ENCODE results near the gene FHIP2A.

DNA sequence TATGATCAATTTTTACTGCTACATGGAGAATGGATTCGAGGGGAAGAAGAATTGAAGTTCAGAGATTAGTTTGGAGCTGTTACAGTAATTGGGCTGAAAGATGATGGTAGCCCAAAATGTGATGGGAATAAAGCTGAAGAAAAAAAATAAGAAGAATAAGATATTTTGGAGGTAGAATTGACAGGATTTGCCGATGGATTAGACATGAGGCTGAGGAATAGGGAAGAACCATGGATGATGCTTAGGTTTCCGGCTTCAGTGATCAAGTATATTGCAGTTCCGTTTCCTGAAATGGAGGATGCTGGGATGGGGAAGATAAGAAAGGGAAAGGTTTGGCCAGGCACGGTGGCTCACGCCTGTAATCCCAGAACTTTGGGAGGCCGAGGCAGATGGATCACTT lies 38.9 kb upstream of the FHIP2A start:
- TF ChIP-seq, protein P1, sequence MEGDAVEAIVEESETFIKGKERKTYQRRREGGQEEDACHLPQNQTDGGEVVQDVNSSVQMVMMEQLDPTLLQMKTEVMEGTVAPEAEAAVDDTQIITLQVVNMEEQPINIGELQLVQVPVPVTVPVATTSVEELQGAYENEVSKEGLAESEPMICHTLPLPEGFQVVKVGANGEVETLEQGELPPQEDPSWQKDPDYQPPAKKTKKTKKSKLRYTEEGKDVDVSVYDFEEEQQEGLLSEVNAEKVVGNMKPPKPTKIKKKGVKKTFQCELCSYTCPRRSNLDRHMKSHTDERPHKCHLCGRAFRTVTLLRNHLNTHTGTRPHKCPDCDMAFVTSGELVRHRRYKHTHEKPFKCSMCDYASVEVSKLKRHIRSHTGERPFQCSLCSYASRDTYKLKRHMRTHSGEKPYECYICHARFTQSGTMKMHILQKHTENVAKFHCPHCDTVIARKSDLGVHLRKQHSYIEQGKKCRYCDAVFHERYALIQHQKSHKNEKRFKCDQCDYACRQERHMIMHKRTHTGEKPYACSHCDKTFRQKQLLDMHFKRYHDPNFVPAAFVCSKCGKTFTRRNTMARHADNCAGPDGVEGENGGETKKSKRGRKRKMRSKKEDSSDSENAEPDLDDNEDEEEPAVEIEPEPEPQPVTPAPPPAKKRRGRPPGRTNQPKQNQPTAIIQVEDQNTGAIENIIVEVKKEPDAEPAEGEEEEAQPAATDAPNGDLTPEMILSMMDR (IDR thresholded peaks at IDR 0.05; ENCODE audit: borderline replicate concordance, extremely low read depth, low read length, poor library complexity, severe bottlenecking): no peak
- no peak for TF ChIP-seq EZH2 (IDR thresholded peaks at IDR 0.05; ENCODE audit: borderline replicate concordance, low read depth, low read length, severe bottlenecking)

Data from DND-41 (cell line).